Keratinocyte (primary cell): ENCODE data around the gene FAM107B. TPM values are rescaled to one million over a fixed set of nuclear protein-coding genes. Genes with fewer than 3 reads are reported as not detected.

Source experiments
- DNase-seq: peaks from one replicate; pipeline ENCODE4 v3.0.0-alpha.2; 2011; ENCODE audit warnings: low read depth, missing footprints, low spot score
- FAIRE-seq: peaks from 2 replicates; lab custom pipeline; 2011; peaks lifted over from hg19 to GRCh38; lab: Jason Lieb, UNC
- H2AFZ ChIP-seq: 2 replicates; pipeline ENCODE4 v1.6.0; 2012; ENCODE audit warnings: low read length, control low read depth, inconsistent platforms; ENCODE audit not compliant: control insufficient read depth
- H3K27ac ChIP-seq: 2 replicates; pipeline ENCODE4 v1.5.1; 2011; ENCODE audit warnings: low read length; ENCODE audit not compliant: control insufficient read depth, insufficient read depth
- H3K27me3 ChIP-seq: 3 replicates; pipeline ENCODE4 v1.6.0; 2011; ENCODE audit warnings: low read length; ENCODE audit not compliant: control insufficient read depth, insufficient read depth; ENCODE audit errors: extremely low read depth
- H3K36me3 ChIP-seq, 2 experiments: 2 replicates in 1 of 2; 3 replicates in 1 of 2; pipeline ENCODE4 v1.5.1; 2011; ENCODE audit warnings: low read length in 2 of 2, mild to moderate bottlenecking in 1 of 2; ENCODE audit not compliant: control insufficient read depth in 2 of 2, insufficient read depth in 2 of 2; ENCODE audit errors: extremely low read depth in 1 of 2
- H3K4me1 ChIP-seq: 3 replicates; pipeline ENCODE4 v1.5.1; 2011; ENCODE audit warnings: low read length; ENCODE audit not compliant: control insufficient read depth, insufficient read depth; ENCODE audit errors: extremely low read depth
- H3K4me2 ChIP-seq: 3 replicates; pipeline ENCODE4 v1.6.0; 2011; ENCODE audit warnings: low read depth, low read length; ENCODE audit not compliant: control insufficient read depth, insufficient read depth; ENCODE audit errors: extremely low read depth
- H3K4me3 ChIP-seq, 3 experiments: fragments of 200-600 bp in 1 of 3; sonication (generic) in 1 of 3; 2 replicates in 2 of 3; 3 replicates in 1 of 3; pipeline ENCODE4 v1.5.1; 2011 to 2016; ENCODE audit warnings: low read length in 3 of 3, mild to moderate bottlenecking in 3 of 3, control low read depth in 2 of 3, inconsistent platforms in 1 of 3, low read depth in 1 of 3, mixed read lengths in 1 of 3, mixed run types in 1 of 3, moderate library complexity in 1 of 3; ENCODE audit not compliant: control insufficient read depth in 2 of 3, insufficient read depth in 2 of 3; ENCODE audit errors: extremely low read depth in 1 of 3
- H3K79me2 ChIP-seq: 2 replicates; pipeline ENCODE4 v1.6.0; 2012; ENCODE audit warnings: low read length; ENCODE audit not compliant: control insufficient read depth, insufficient read depth
- H3K9ac ChIP-seq: 3 replicates; pipeline ENCODE4 v1.6.0; 2011; ENCODE audit warnings: low read length; ENCODE audit not compliant: control insufficient read depth, insufficient read depth; ENCODE audit errors: extremely low read depth
- H3K9me1 ChIP-seq: 3 replicates; pipeline ENCODE4 v1.6.0; 2011; ENCODE audit warnings: low read length; ENCODE audit not compliant: control insufficient read depth, insufficient read depth; ENCODE audit errors: extremely low read depth
- H3K9me3 ChIP-seq: 2 replicates; pipeline ENCODE4 v1.5.1; 2012; ENCODE audit warnings: low read depth, low read length; ENCODE audit not compliant: control insufficient read depth
- H4K20me1 ChIP-seq: 3 replicates; pipeline ENCODE4 v1.6.0; 2011; ENCODE audit warnings: low read length; ENCODE audit not compliant: control insufficient read depth, insufficient read depth; ENCODE audit errors: extremely low read depth
- EZH2 ChIP-seq: IDR thresholded peaks from one replicate; pipeline ENCODE4 v1.6.1; 2012; ENCODE audit warnings: inconsistent platforms, mild to moderate bottlenecking, low read length, moderate library complexity
- dilution Hi-C: fragments of 300-500 bp; cut with MboI; formaldehyde crosslinking; loops from one replicate; pipeline ENCODE4 v1.7.0; 2020; ENCODE audit warnings: low sequenced_read_pairs; ENCODE audit not compliant: extremely low pct_ligation_motif_present
- polyA plus RNA-seq, 5 experiments: library from polyadenylated mRNA; depleted of rRNA in 3 of 5; stranded (reverse) in 3 of 5; stranded (forward) in 1 of 5; unstranded in 1 of 5; fragments of >200 nt; gene quantifications; 1 replicate in 1 of 5; 2 replicates in 3 of 5; 3 replicates in 1 of 5; pipeline versions ENCODE4 v1.2.1 to v1.2.3, GENCODE V29; 2011 to 2012; ENCODE audit warnings: missing spikeins in 2 of 5, low read depth in 1 of 5, low replicate concordance in 1 of 5
- TF ChIP-seq, protein P1 (sequence below), 3 experiments: IDR thresholded peaks in 1 of 3; conservative IDR thresholded peaks in 1 of 3; optimal IDR thresholded peaks in 1 of 3; 2 replicates in 2 of 3; 3 replicates in 1 of 3; pipeline versions ENCODE3 to v1.5.1; 2011; ENCODE audit warnings: low read length in 3 of 3, mild to moderate bottlenecking in 3 of 3, moderate library complexity in 2 of 3, control low read depth in 1 of 3, inconsistent platforms in 1 of 3; ENCODE audit not compliant: insufficient read depth in 2 of 3; ENCODE audit errors: extremely low read depth in 1 of 3

FAM107B gene
- polyA plus RNA-seq, 1 donor (not counting 4 experiments of a cell fraction or from before 2014, with no cell fraction given): 8.7 TPM

DNA sequence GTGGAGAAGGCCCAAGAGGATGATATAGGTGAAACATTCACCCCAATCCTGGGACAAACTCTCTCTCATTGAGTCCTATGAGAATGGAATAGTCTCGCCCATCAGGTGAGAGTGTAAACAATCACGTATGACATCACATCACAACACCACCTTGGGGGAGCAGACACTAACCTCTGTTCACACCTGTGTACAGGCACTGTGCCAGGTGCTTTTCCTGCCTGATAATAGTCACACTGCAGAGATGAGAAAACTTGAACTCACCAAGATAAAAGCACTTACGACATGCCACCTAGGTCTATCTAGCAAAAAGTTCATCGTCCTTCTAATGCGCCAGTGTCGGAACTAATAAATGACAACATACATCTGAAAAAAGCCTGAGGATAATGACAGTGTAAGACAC, 187.8 kb downstream of the FAM107B start:
- no peaks in the 10 kb centered on the region for H4K20me1 ChIP-seq
- peaks cover 22% of the 10 kb centered on the region for H3K79me2 ChIP-seq
- H3K27ac ChIP-seq: no peak overlapping the region
- peaks cover 13% of the 10 kb centered on the region for H3K4me1 ChIP-seq
- no peak overlapping the region for H3K9ac ChIP-seq
- H3K4me3 ChIP-seq: no peak overlapping the region
- peaks cover 0 to 1% of the 10 kb centered on the region in 2 experiments for H3K36me3 ChIP-seq
- FAIRE-seq: no peak
- H3K27me3 ChIP-seq: no peaks in the 10 kb centered on the region
- no peak for DNase-seq
- H2AFZ ChIP-seq: no peak overlapping the region
- no peak overlapping the region for H3K4me2 ChIP-seq
- H3K9me3 ChIP-seq: no peaks in the 10 kb centered on the region
- dilution Hi-C loops: no loop called here
- no peak for TF ChIP-seq EZH2
- TF ChIP-seq, protein P1, sequence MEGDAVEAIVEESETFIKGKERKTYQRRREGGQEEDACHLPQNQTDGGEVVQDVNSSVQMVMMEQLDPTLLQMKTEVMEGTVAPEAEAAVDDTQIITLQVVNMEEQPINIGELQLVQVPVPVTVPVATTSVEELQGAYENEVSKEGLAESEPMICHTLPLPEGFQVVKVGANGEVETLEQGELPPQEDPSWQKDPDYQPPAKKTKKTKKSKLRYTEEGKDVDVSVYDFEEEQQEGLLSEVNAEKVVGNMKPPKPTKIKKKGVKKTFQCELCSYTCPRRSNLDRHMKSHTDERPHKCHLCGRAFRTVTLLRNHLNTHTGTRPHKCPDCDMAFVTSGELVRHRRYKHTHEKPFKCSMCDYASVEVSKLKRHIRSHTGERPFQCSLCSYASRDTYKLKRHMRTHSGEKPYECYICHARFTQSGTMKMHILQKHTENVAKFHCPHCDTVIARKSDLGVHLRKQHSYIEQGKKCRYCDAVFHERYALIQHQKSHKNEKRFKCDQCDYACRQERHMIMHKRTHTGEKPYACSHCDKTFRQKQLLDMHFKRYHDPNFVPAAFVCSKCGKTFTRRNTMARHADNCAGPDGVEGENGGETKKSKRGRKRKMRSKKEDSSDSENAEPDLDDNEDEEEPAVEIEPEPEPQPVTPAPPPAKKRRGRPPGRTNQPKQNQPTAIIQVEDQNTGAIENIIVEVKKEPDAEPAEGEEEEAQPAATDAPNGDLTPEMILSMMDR (optimal IDR thresholded peaks at IDR 0.05 in 1 of 3, IDR thresholded peaks at IDR 0.05 in 1 of 3, conservative IDR thresholded peaks at IDR 0.05 in 1 of 3; ENCODE audit: extremely low read depth in 1 of 3, insufficient read depth in 2 of 3, low read length in 3 of 3): no peak
- no peaks in the 10 kb centered on the region for H3K9me1 ChIP-seq

DNA sequence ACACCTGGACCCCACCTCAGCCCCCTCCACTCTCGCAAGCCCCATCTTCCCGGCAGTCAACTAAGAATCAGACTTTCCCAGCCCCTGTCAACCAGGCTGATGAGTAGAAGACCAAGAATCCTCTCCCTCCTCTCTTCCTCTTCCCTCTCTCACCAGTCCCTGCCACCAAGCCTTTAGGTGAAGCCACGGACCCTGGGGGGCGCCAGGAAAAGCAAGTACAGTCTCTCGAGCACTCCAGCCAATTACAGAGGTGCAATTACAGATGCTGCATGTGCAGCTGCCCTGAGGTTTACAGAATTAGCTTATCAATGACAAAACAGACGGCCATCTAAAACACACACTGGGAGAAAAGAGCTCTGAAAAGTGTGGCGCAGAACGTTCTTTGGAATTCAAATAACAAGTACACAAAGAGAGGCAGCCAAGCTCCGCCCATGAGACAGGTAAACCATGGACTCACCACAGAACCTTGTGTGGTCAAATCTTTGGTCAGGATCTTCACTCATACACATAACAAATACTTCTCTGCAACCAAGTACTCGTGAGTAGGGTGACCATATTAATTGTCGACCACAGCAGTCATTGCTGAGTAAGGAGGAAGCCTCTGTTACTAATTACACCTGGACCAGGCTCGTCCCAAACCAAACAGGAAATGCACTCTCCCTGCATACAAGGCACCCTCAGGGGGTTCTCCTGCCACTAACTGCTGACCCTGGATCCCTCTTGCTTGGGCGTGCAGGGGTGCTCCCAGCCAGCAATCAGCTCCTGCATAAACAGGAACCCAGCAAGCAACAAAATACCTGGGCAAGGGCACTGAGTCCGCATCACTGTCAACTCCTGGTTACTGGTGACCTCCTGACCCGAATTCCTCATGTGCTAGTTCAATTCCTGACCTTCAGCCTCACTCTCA, 189.2 kb downstream of the FAM107B start:
- peaks cover 17% of the 10 kb centered on the region for H3K79me2 ChIP-seq
- no peaks in the 10 kb centered on the region for H4K20me1 ChIP-seq
- no peak overlapping the region for H3K27ac ChIP-seq
- H3K9ac ChIP-seq: no peak overlapping the region
- H3K36me3 ChIP-seq: peaks cover 0 to 1% of the 10 kb centered on the region in 2 experiments
- no peaks in the 10 kb centered on the region for H3K9me3 ChIP-seq
- H3K4me1 ChIP-seq: peaks cover 9% of the 10 kb centered on the region
- FAIRE-seq (no peak), DNase-seq (no peak)
- H2AFZ ChIP-seq: no peak overlapping the region
- no peaks in the 10 kb centered on the region for H3K27me3 ChIP-seq
- H3K9me1 ChIP-seq: no peaks in the 10 kb centered on the region
- no peak overlapping the region for H3K4me2 ChIP-seq
- TF ChIP-seq, protein P1 (optimal IDR thresholded peaks at IDR 0.05 in 1 of 3, IDR thresholded peaks at IDR 0.05 in 1 of 3, conservative IDR thresholded peaks at IDR 0.05 in 1 of 3; ENCODE audit: extremely low read depth in 1 of 3, insufficient read depth in 2 of 3, low read length in 3 of 3): no peak
- no peak for TF ChIP-seq EZH2
- dilution Hi-C loops: no loop called here
- no peak overlapping the region for H3K4me3 ChIP-seq
